Suppressor macrophage treated with lipopolysaccharide for 1 hour (primary cell): ENCODE results near the gene CLDN3.
"Not testable (repeated sequence)": the region's sequence is repeated elsewhere in the genome, so short reads cannot be mapped to it uniquely, and the experiment has no call there.

Experiments used
- DNase-seq, 3 donors: peaks; one replicate each; pipeline ENCODE4 v3.0.0-alpha.2; 2020 to 2022

CLDN3 gene

GRCh38 chr7:73736885-73737284 is 33.2 kb downstream of the CLDN3 start:
- DNase-seq = no peak

GRCh38 chr7:73735528-73735905 is 34.6 kb downstream of the CLDN3 start:
- DNase-seq = no peak

GRCh38 chr7:73734619-73735527 is 35.2 kb downstream of the CLDN3 start:
- peak; percentile 82 to 95 (median 88) for DNase-seq

GRCh38 chr7:73732397-73732796 is 37.7 kb downstream of the CLDN3 start:
- DNase-seq = no peak

- DNase-seq = no peak
Observed at GRCh38 chr7:73730485-73730884, 39.6 kb downstream of the CLDN3 start.

GRCh38 chr7:73728551-73728950 is 41.5 kb downstream of the CLDN3 start:
- no peak for DNase-seq

GRCh38 chr7:73727952-73728351 is 42.1 kb downstream of the CLDN3 start:
- peak; percentile 19 to 52 (median 30) for DNase-seq

- DNase-seq = no peak
Observed at GRCh38 chr7:73726083-73726466, 44.0 kb downstream of the CLDN3 start.

- no peak for DNase-seq
Observed at GRCh38 chr7:73723813-73724212, 46.3 kb downstream of the CLDN3 start.

GRCh38 chr7:73722785-73723184 is 47.3 kb downstream of the CLDN3 start:
- DNase-seq = no peak

GRCh38 chr7:73722182-73722581 is 47.9 kb downstream of the CLDN3 start:
- DNase-seq = not testable (repeated sequence)

GRCh38 chr7:73721377-73721817 is 48.7 kb downstream of the CLDN3 start:
- DNase-seq = no peak

GRCh38 chr7:73720443-73720842 is 49.6 kb downstream of the CLDN3 start:
- DNase-seq = not testable (repeated sequence)

- DNase-seq = no peak
Observed at GRCh38 chr7:73719806-73720169, 50.3 kb downstream of the CLDN3 start.
